ENCODE data around the gene GRAMD2A. TPM values are rescaled to one million over a fixed set of nuclear protein-coding genes. Genes with fewer than 3 reads are reported as not detected.

Gene GRAMD2A
- total and polyA plus RNA-seq, 10 of the 15 experiments (the other 5 are each of a cell fraction or from before 2014, with no cell fraction given): 0.02 to 0.35 TPM; not detected in 8

DNA sequence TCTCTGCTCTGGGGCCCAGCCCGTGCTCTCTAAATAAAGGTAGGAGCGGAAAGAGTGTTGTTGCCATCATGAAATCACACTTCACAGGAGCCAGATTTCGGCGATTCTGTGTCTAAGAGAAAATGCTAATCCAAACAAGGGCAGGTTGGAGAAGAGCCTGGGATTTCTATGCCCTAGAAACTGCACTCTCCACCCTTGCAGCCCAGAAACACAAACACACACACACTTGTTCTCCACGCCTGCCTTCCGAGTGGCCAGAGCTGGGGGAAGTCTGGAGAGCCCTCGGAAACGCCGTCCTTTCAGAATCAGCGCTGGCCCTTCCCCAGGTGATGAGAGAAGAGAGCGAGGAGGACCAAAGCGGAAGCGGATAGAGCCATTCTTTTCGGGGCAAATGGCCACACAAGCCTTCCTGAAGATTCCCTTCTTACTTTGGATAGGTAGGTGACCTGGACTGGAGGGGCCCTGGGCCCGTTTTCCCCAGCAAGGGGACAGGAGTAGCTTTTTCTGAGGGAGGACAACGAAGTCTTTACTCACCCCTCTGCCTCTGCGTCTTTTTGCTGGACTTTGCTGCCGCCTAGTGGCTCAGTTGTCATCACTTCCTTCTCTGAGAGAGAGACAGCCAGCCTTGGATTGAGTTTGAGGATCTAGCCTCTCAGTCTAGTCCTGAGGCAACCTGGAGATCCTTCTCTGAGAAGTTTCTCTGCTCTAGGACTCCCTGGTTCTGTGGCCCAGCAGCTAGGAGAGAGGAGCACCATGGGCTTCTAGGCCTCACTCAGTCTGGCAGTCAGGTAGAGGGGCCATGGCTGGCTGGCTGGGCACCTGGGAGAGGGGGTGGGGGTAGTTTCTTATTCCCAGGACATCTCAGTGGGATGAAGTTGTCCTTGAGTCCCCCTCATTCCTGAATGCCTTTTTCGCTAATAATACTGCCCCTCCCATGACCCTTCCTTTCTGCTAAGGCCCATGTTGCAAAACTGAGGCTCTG is 41.7 kb downstream of the GRAMD2A start (continued):
- TF ChIP-seq, protein P1, sequence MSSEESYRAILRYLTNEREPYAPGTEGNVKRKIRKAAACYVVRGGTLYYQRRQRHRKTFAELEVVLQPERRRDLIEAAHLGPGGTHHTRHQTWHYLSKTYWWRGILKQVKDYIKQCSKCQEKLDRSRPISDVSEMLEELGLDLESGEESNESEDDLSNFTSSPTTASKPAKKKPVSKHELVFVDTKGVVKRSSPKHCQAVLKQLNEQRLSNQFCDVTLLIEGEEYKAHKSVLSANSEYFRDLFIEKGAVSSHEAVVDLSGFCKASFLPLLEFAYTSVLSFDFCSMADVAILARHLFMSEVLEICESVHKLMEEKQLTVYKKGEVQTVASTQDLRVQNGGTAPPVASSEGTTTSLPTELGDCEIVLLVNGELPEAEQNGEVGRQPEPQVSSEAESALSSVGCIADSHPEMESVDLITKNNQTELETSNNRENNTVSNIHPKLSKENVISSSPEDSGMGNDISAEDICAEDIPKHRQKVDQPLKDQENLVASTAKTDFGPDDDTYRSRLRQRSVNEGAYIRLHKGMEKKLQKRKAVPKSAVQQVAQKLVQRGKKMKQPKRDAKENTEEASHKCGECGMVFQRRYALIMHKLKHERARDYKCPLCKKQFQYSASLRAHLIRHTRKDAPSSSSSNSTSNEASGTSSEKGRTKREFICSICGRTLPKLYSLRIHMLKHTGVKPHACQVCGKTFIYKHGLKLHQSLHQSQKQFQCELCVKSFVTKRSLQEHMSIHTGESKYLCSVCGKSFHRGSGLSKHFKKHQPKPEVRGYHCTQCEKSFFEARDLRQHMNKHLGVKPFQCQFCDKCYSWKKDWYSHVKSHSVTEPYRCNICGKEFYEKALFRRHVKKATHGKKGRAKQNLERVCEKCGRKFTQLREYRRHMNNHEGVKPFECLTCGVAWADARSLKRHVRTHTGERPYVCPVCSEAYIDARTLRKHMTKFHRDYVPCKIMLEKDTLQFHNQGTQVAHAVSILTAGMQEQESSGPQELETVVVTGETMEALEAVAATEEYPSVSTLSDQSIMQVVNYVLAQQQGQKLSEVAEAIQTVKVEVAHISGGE (CRISPR knock-in tag; IDR thresholded peaks at IDR 0.05): no peak

GRCh38 chr15:72155003-72155621 is 42.5 kb downstream of the GRAMD2A start:
- Histone ChIP-seq H3K27ac (ENCODE audit: control insufficient read depth, insufficient read depth) (no peak overlapping the region), H3K27me3 (replicated peaks in 1 of 2; ENCODE audit: control insufficient read depth in 2 of 2, insufficient read depth in 2 of 2, low read length in 1 of 2) (no peaks in the 10 kb centered on the region), H3K4me3 (no peak overlapping the region), H3K79me2 (ENCODE audit: control insufficient read depth, insufficient read depth, low read length) (no peaks in the 10 kb centered on the region), H3K9me3 (replicated peaks; ENCODE audit: control insufficient read depth, insufficient read depth, low read length) (no peaks in the 10 kb centered on the region), H3K9ac (ENCODE audit: control insufficient read depth, insufficient read depth, low read length) (peak overlapping the region; percentile 76; the same call in 1 of the 2 replicates), H2AFZ (ENCODE audit: control insufficient read depth, low read depth, low read length) (peak overlapping the region; percentile 99), H3K36me3 (ENCODE audit: control insufficient read depth in 2 of 2, insufficient read depth in 2 of 2, low read length in 1 of 2) (no peaks in the 10 kb centered on the region), H4K20me1 (ENCODE audit: control insufficient read depth, insufficient read depth) (no peaks in the 10 kb centered on the region), H3K4me1 (ENCODE audit: control insufficient read depth, insufficient read depth, low read length) (no peaks in the 10 kb centered on the region), H3K4me2 (ENCODE audit: control insufficient read depth, insufficient read depth) (peak overlapping the region; percentile 86)
- intact Hi-C loops (cut with micrococcal nuclease; ENCODE audit: unreplicated experiment) (loop anchor here (2.0 to 10.0 kb wide), 2 partner anchors 220 to 410 kb away; no protein-coding TSS in a partner anchor), in situ Hi-C loops (cut with MboI) (loop anchor here (5.0 to 10.0 kb wide), 3 partner anchors 350 to 700 kb away; no protein-coding TSS in a partner anchor)
- FAIRE-seq (no peak), DNase-seq (ENCODE audit: low read depth, low spot score) (no peak), ATAC-seq (no peak)
- WGBS (ENCODE audit: insufficient coverage, insufficient replicate concordance, low lambda C conversion rate, missing lambda C conversion rate): 90% methylated on average over 14 of the region's 14 CpGs
- CTCF ChIA-PET: interaction anchor here (0.6 to 4.2 kb wide), 13 partner anchors 13 to 1271 kb away, joined by 3 to 69 read pairs (median 6); no protein-coding TSS in a partner anchor
- SMC1A ChIA-PET (ENCODE audit: uncharacterized antibody, unreplicated experiment): interaction anchor here (0.9 to 5.9 kb wide), 8 partner anchors 13 to 410 kb away, joined by 3 to 49 read pairs (median 14); no protein-coding TSS in a partner anchor
- POLR2A ChIA-PET: interaction anchor here (1.4 kb wide), 1 partner anchor 14 kb away, joined by 4 read pairs; no protein-coding TSS in a partner anchor
- no TSS peak for BruUV-seq (replicated peaks)
- RAD21 ChIA-PET (ENCODE audit: unreplicated experiment): interaction anchor here (0.8 to 2.5 kb wide), 7 partner anchors 11 to 411 kb away, joined by 3 to 33 read pairs (median 5); no protein-coding TSS in a partner anchor
- no peak for TF ChIP-seq CHD2 (IDR thresholded peaks at IDR 0.05; ENCODE audit: borderline replicate concordance, low read depth, low read length)
- no peak for TF ChIP-seq DPF2 (IDR thresholded peaks at IDR 0.05)
